ENCODE data around the gene PLXNA2. TPM values are rescaled to one million over a fixed set of nuclear protein-coding genes. Genes with fewer than 3 reads are reported as not detected.

The PLXNA2 gene
- total and polyA plus RNA-seq, 11 donors = 9.2 to 28.2 (median 18.0) TPM

DNA sequence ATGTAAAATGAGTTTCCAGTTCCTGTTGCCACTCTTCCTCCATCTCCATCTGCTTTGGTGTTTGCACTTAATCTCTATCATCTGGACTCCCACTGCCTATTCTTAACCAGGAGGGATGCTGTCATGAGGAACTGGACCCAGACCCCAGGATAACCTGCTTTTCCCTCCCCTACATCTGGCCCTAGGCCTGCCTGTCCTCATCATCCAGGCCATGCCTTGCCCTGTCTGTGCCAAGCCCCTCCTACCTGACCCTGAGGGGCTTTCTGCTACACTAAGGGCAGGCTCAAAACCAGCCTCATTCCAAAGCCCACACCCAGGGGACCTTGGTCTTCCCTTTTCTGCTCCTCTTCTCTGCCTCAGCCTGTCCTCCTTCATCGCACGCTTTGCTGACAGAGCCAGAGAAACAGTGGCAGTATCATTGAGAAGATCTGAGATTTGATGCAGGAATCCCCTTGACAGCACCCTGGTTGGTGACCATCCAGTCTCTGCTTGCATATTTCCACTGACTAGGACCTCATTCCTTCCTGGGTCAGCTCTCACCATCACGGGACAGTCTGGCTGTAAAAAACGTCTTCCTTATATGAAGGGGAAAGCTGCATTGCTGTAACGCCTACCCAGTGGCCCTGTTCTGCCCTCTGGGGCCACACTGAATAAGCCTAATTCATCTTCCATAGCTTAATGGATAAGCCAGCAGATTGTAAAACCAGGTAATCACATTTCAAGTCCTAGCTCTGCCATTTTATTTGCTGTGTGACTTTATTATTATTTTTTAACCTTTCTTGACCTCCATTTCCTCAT, 38.8 kb downstream of the PLXNA2 start:
- intact Hi-C loops (cut with DNase I) = no loop called here
- peaks cover 17 to 92% (median 77%) of the 10 kb centered on the region in 12 donors for H3K4me1 ChIP-seq
- DNase-seq (no peak), ATAC-seq (no peak)
- H3K27me3 ChIP-seq = no peaks in the 10 kb centered on the region
- H3K27ac ChIP-seq = peak overlapping the region; percentile 42 to 86 (median 76)
- H3K9me3 ChIP-seq = no peaks in the 10 kb centered on the region
- no peak for TF ChIP-seq POLR2A (IDR thresholded peaks at IDR 0.05)
- TF ChIP-seq, protein P1, sequence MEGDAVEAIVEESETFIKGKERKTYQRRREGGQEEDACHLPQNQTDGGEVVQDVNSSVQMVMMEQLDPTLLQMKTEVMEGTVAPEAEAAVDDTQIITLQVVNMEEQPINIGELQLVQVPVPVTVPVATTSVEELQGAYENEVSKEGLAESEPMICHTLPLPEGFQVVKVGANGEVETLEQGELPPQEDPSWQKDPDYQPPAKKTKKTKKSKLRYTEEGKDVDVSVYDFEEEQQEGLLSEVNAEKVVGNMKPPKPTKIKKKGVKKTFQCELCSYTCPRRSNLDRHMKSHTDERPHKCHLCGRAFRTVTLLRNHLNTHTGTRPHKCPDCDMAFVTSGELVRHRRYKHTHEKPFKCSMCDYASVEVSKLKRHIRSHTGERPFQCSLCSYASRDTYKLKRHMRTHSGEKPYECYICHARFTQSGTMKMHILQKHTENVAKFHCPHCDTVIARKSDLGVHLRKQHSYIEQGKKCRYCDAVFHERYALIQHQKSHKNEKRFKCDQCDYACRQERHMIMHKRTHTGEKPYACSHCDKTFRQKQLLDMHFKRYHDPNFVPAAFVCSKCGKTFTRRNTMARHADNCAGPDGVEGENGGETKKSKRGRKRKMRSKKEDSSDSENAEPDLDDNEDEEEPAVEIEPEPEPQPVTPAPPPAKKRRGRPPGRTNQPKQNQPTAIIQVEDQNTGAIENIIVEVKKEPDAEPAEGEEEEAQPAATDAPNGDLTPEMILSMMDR (IDR thresholded peaks at IDR 0.05) = no peak
- H3K36me3 ChIP-seq = peaks cover 0 to 44% (median 10%) of the 10 kb centered on the region in 9 donors
- no peak overlapping the region for H3K4me3 ChIP-seq
- WGBS, 4 donors = 72 to 80% (median 79%) methylated on average over 5 of the region's 5 CpGs

DNA sequence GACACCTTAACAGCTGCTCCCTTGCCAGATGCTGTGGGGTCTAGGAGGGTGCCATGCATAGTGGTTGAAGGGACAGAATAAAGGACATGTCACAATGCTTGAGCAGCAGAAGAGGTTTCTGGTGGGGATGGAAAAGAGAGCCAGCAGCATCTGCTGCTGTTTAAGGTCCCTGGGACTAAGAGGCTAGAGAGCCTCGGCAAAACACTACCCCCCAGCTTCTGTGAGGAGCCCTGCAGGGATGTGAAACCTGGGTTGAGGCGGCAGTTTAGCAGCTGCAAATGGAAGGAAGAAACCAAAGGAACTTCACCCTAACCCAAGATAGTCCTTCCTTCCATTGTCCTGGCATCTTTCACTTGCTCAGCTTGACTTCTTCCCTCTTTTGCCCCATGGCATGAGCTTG, 39.4 kb downstream of the PLXNA2 start:
- H3K36me3 ChIP-seq = peaks cover 0 to 37% (median 6%) of the 10 kb centered on the region in 9 donors
- H3K4me1 ChIP-seq = peaks cover 17 to 96% (median 77%) of the 10 kb centered on the region in 12 donors
- TF ChIP-seq, protein P1 (IDR thresholded peaks at IDR 0.05) = peak in 3 of 12 donors; percentile 20 to 32 (median 28)
- no peak for TF ChIP-seq POLR2A (IDR thresholded peaks at IDR 0.05)
- H3K27me3 ChIP-seq = no peaks in the 10 kb centered on the region
- WGBS, 4 donors = 49 to 73% (median 65%) methylated on average over 2 of the region's 2 CpGs
- no peak for ATAC-seq
- H3K4me3 ChIP-seq = no peak overlapping the region
- intact Hi-C loops (cut with DNase I) = loop anchor here in 7 of 10 donors (5.0 kb wide), 3 partner anchors 33 to 42 kb away; partner anchors contain the start of gene PLXNA2 (in 2 of the 7)
- peak overlapping the region; percentile 49 to 86 (median 76) for H3K27ac ChIP-seq
- no peaks in the 10 kb centered on the region for H3K9me3 ChIP-seq
- DNase-seq = no peak

DNA sequence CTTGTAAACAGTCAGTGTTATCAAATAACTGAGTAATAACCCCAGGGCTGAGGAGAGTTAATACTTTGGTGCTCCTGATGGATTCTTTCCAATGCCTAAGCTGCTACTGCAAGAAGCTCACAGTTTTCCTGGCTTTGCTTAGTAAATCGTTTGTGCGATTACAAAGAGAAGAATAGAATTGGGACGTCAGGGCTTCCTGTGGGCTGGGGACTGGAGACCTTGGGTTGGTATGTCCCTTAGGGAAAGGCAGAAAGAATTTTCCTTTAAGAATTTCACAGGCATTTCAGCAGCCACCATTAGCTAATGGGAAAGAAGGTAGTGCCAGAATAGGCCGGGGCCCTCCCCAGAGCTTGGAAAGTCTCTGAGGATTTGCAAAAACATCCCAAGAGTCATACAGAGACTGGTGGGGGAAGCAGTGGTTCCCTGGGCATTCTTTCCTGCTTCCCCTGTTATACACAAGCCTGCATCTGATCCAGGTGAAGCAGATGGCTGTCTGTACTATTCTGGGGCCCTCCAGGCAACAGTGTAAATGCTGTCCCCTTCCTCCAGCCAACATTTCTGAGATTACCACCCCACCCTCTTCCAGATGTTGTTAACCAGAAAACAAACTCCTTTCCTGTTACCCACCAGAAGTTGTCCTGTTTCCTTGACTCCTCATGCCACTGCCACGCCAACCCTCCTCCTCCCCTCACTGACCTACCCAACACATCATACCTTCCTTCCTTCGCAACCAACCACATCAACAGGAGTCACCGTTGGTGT, 40.2 kb downstream of the PLXNA2 start:
- Histone ChIP-seq H3K4me1 (peaks cover 17 to 93% (median 77%) of the 10 kb centered on the region in 12 donors), H3K4me3 (no peak overlapping the region), H3K27ac (peak overlapping the region; percentile 64 to 86 (median 76)), H3K36me3 (peaks cover 0 to 33% (median 6%) of the 10 kb centered on the region in 9 donors), H3K27me3 (no peaks in the 10 kb centered on the region), H3K9me3 (no peaks in the 10 kb centered on the region)
- 55 to 68% (median 65%) methylated on average over 7 of the region's 7 CpGs for WGBS, 4 donors
- DNase-seq (peak in 1 of 5 donors; percentile 40), ATAC-seq (peak; percentile 8 to 35 (median 10))
- intact Hi-C loops (cut with DNase I) = loop anchor here in 7 of 10 donors (5.0 kb wide), 3 partner anchors 33 to 42 kb away; partner anchors contain the start of gene PLXNA2 (in 2 of the 7)
- TF ChIP-seq, protein P1 (IDR thresholded peaks at IDR 0.05) = no peak
- TF ChIP-seq POLR2A (IDR thresholded peaks at IDR 0.05) = no peak
